ENCODE data around the gene NEK6. TPM values are rescaled to one million over a fixed set of nuclear protein-coding genes. Genes with fewer than 3 reads are reported as not detected.

NEK6 gene
- total and polyA plus RNA-seq, 9 of the 15 experiments (the other 6 are each of a cell fraction or from before 2014, with no cell fraction given) = 3.1 to 19.0 (median 8.4) TPM

- no peak for TF ChIP-seq CHD7 (IDR thresholded peaks at IDR 0.05; ENCODE audit: low read depth, low read length)
Observed at GRCh38 chr9:124345063-124345462, 87.3 kb downstream of the NEK6 start (continued).

Data from K562 (cell line).